ENCODE measurements around the gene FBP1.

DNA sequence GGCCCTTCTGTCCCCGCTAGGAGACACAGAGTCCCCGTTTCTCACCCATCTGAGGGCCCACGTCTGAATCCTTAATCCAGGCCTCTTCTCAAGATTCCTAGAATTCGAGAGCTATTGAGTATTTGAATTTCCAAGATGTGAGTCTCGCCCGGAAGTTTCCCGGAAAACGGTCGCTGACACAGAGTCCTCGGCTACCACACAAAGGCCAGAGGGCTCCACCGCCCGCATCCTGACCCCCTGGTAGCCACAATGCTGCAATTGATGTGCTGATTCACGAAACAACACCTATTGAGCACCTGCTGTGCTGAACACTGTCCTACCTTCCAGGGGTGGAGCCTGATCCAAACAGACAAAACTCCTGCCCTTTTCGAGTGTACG is 670 bp upstream of the FBP1 start:
- TF ChIP-seq, protein P1, sequence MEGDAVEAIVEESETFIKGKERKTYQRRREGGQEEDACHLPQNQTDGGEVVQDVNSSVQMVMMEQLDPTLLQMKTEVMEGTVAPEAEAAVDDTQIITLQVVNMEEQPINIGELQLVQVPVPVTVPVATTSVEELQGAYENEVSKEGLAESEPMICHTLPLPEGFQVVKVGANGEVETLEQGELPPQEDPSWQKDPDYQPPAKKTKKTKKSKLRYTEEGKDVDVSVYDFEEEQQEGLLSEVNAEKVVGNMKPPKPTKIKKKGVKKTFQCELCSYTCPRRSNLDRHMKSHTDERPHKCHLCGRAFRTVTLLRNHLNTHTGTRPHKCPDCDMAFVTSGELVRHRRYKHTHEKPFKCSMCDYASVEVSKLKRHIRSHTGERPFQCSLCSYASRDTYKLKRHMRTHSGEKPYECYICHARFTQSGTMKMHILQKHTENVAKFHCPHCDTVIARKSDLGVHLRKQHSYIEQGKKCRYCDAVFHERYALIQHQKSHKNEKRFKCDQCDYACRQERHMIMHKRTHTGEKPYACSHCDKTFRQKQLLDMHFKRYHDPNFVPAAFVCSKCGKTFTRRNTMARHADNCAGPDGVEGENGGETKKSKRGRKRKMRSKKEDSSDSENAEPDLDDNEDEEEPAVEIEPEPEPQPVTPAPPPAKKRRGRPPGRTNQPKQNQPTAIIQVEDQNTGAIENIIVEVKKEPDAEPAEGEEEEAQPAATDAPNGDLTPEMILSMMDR (conservative IDR thresholded peaks at IDR 0.05; ENCODE audit: low read length), result no peak
- no peak for TF ChIP-seq EZH2phosphoT487 (IDR thresholded peaks at IDR 0.05; ENCODE audit: borderline replicate concordance)

Data from Loucy (cell line).